ENCODE data around the gene TRPM3.

TRPM3 gene

DNA sequence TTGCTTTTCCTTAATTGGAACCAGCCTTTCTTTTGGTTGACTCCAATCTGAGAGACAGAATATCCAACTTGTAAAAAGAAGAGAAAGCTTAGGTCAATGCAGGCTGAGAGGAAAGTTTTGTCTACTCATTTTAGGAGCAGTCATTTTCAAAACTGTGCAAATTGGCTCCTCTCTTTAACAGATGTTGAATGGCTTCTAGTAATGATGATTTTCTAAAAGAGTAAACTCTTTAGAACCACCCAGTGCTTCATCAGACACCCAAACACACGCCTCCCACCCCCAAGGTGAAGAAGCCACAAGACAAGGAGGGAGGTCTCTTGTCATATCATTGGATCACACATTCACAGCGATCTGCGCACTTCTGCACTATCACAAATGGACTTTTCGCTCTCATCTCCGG lies 590.7 kb downstream of the TRPM3 start:
- TF ChIP-seq, protein P1, sequence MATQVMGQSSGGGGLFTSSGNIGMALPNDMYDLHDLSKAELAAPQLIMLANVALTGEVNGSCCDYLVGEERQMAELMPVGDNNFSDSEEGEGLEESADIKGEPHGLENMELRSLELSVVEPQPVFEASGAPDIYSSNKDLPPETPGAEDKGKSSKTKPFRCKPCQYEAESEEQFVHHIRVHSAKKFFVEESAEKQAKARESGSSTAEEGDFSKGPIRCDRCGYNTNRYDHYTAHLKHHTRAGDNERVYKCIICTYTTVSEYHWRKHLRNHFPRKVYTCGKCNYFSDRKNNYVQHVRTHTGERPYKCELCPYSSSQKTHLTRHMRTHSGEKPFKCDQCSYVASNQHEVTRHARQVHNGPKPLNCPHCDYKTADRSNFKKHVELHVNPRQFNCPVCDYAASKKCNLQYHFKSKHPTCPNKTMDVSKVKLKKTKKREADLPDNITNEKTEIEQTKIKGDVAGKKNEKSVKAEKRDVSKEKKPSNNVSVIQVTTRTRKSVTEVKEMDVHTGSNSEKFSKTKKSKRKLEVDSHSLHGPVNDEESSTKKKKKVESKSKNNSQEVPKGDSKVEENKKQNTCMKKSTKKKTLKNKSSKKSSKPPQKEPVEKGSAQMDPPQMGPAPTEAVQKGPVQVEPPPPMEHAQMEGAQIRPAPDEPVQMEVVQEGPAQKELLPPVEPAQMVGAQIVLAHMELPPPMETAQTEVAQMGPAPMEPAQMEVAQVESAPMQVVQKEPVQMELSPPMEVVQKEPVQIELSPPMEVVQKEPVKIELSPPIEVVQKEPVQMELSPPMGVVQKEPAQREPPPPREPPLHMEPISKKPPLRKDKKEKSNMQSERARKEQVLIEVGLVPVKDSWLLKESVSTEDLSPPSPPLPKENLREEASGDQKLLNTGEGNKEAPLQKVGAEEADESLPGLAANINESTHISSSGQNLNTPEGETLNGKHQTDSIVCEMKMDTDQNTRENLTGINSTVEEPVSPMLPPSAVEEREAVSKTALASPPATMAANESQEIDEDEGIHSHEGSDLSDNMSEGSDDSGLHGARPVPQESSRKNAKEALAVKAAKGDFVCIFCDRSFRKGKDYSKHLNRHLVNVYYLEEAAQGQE (IDR thresholded peaks at IDR 0.05; ENCODE audit: insufficient replicate concordance, low read depth), result no peak
- Histone ChIP-seq H3K4me3 (replicated peaks; ENCODE audit: insufficient read depth, low read length) (no peak overlapping the region), H3K27ac (replicated peaks) (no peak overlapping the region), H3K27me3 (ENCODE audit: insufficient read depth, poor library complexity, severe bottlenecking) (no peaks in the 10 kb centered on the region)
- no peak for DNase-seq (ENCODE audit: low read depth in 1 of 2, low spot score in 1 of 2)

- no peak for DNase-seq (ENCODE audit: low read depth in 1 of 2, low spot score in 1 of 2)
- H3K4me3 ChIP-seq (replicated peaks; ENCODE audit: insufficient read depth, low read length), result no peak overlapping the region
- TF ChIP-seq, protein P1 (IDR thresholded peaks at IDR 0.05; ENCODE audit: insufficient replicate concordance, low read depth), result no peak
- TF ChIP-seq POLR2AphosphoS5 (IDR thresholded peaks at IDR 0.05; ENCODE audit: low read depth) (no peak), GABPA (IDR thresholded peaks at IDR 0.05; ENCODE audit: low read depth) (no peak), SPI1 (IDR thresholded peaks at IDR 0.05; ENCODE audit: borderline replicate concordance, low read depth) (no peak), CTCF (IDR thresholded peaks at IDR 0.05; ENCODE audit: insufficient read depth, low read length) (no peak)
- H3K27me3 ChIP-seq (ENCODE audit: insufficient read depth, poor library complexity, severe bottlenecking), result no peaks in the 10 kb centered on the region
- H3K27ac ChIP-seq (replicated peaks), result no peak overlapping the region
Measured at GRCh38 chr9:70529833-70530232, 591.6 kb downstream of the TRPM3 start.

- H3K27me3 ChIP-seq (ENCODE audit: insufficient read depth, poor library complexity, severe bottlenecking), result no peaks in the 10 kb centered on the region
- TF ChIP-seq POLR2AphosphoS5 (IDR thresholded peaks at IDR 0.05; ENCODE audit: low read depth) (no peak), CTCF (IDR thresholded peaks at IDR 0.05; ENCODE audit: insufficient read depth, low read length) (no peak)
- H3K4me3 ChIP-seq (replicated peaks; ENCODE audit: insufficient read depth, low read length), result no peak overlapping the region
- no peak for DNase-seq (ENCODE audit: low read depth in 1 of 2, low spot score in 1 of 2)
- no peak overlapping the region for H3K27ac ChIP-seq (replicated peaks)
Measured at GRCh38 chr9:70529377-70529776, 592.0 kb downstream of the TRPM3 start.

DNA sequence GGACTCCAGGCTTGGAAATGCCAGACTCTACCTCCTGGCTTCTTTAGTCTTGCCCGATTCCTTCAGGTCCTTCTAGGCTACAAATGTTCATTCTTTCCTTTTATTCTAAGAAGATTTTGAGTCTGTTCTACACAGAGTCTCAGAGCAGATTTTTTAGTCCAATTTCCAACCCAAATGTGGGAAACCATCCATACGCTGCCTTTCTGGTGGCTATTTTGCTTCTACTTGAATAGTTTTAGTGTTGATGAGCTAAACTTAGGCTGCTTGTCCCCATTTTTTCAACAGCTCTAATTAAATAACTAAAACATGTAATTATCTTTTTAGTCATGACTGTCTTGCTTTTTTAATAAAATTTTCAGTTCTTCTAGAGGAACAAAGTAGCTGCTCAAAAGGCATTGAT lies 594.5 kb downstream of the TRPM3 start:
- no peak overlapping the region for H3K4me3 ChIP-seq (replicated peaks; ENCODE audit: insufficient read depth, low read length)
- H3K27ac ChIP-seq (replicated peaks), result no peak overlapping the region
- TF ChIP-seq GABPA (IDR thresholded peaks at IDR 0.05; ENCODE audit: low read depth), result no peak
- TF ChIP-seq SPI1 (IDR thresholded peaks at IDR 0.05; ENCODE audit: borderline replicate concordance, low read depth), result no peak
- TF ChIP-seq, protein P1 (IDR thresholded peaks at IDR 0.05; ENCODE audit: insufficient replicate concordance, low read depth), result no peak
- TF ChIP-seq CTCF (IDR thresholded peaks at IDR 0.05; ENCODE audit: insufficient read depth, low read length), result no peak
- no peak for TF ChIP-seq POLR2AphosphoS5 (IDR thresholded peaks at IDR 0.05; ENCODE audit: low read depth)
- no peak for DNase-seq (ENCODE audit: low read depth in 1 of 2, low spot score in 1 of 2)
- H3K27me3 ChIP-seq (ENCODE audit: insufficient read depth, poor library complexity, severe bottlenecking), result no peaks in the 10 kb centered on the region
